Activated CD4-positive, alpha-beta T cell treated with anti-CD3 and anti-CD28 coated beads for 36 hours (primary cell): ENCODE results near the gene FUT3. TPM values are rescaled to one million over a fixed set of nuclear protein-coding genes. Genes with fewer than 3 reads are reported as not detected.

Experiments used
- ATAC-seq: fragments of 200-7000 bp; cut with Tn5 transposase; one replicate; pipeline ENCODE4 v1.10.0; 2021; ENCODE audit warnings: mild to moderate bottlenecking, moderate library complexity
- CTCF ChIA-PET: fragments of 350-600 bp; sonication (Branson Sonifier 250); formaldehyde crosslinking; loops from one replicate; lab custom pipeline; 2021; ENCODE audit warnings: antibody characterized with exemption; lab: Charles Lee
- POLR2A ChIA-PET: fragments of 350-600 bp; sonication (Branson Sonifier 250); formaldehyde crosslinking; loops from one replicate; lab custom pipeline; 2021; ENCODE audit warnings: antibody characterized with exemption, inconsistent platforms; lab: Charles Lee
- DNase-seq: peaks from one replicate; pipeline ENCODE4 v3.0.0-alpha.2; 2020
- H3K27ac Mint-ChIP-seq: one replicate; pipeline ENCODE4 v1.8.0; 2021; ENCODE audit warnings: mixed read lengths
- H3K27me3 Mint-ChIP-seq: one replicate; pipeline ENCODE4 v1.8.0; 2021; ENCODE audit warnings: mixed read lengths
- H3K36me3 Mint-ChIP-seq: one replicate; pipeline ENCODE4 v1.8.0; 2021; ENCODE audit warnings: low read depth, mixed read lengths
- H3K4me1 Mint-ChIP-seq: one replicate; pipeline ENCODE4 v1.8.0; 2021; ENCODE audit warnings: mixed read lengths
- H3K4me3 Mint-ChIP-seq: one replicate; pipeline ENCODE4 v1.8.0; 2021; ENCODE audit warnings: mild to moderate bottlenecking, moderate library complexity, mixed read lengths
- H3K9me3 Mint-ChIP-seq: one replicate; pipeline ENCODE4 v1.8.0; 2021; ENCODE audit warnings: low read depth, mixed read lengths
- intact Hi-C, 2 experiments: fragments of 100-400 bp; cut with DNase I in 1 of 2; cut with micrococcal nuclease in 1 of 2; formaldehyde crosslinking; loops; one replicate each; pipeline versions ENCODE4 v1.14.2 to v1.15.1; 2022 to 2024; cut with DNase I, micrococcal nuclease
- total RNA-seq, 2 experiments: library from RNA; stranded (reverse); gene quantifications; one replicate each; pipeline ENCODE4 v1.2.3, GENCODE V29; 2021

FUT3 gene
- total RNA-seq, 2 experiments from 2014 or later: not detected

DNA sequence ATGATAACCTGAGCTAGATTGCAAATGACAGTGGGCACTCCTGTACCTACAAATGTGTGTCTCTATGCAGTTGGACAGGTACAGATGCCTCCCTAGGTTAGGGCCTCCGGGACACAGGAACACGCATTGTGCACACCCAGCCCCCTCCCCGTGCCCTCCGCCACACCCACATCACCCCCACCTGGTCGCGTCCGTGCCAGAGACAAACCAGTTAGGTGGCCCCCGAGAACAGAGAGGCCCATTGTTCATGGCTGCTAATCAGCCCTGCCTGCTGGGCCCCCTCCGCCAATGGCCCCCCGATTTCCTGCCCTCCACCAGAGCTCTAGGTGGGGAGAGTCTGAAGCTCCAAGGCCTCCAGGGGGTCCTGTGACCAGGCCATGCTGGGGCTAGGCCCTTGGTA is 32.7 kb downstream of the FUT3 start:
- POLR2A ChIA-PET: no interaction called here
- no peak overlapping the region for H3K27ac Mint-ChIP-seq
- CTCF ChIA-PET: no interaction called here
- intact Hi-C loops: no loop called here
- ATAC-seq: no peak
- H3K4me3 Mint-ChIP-seq: no peak overlapping the region
- no peak for DNase-seq
- H3K36me3 Mint-ChIP-seq: no peaks in the 10 kb centered on the region
- H3K27me3 Mint-ChIP-seq: peaks cover 3% of the 10 kb centered on the region
- no peaks in the 10 kb centered on the region for H3K9me3 Mint-ChIP-seq
- no peaks in the 10 kb centered on the region for H3K4me1 Mint-ChIP-seq

DNA sequence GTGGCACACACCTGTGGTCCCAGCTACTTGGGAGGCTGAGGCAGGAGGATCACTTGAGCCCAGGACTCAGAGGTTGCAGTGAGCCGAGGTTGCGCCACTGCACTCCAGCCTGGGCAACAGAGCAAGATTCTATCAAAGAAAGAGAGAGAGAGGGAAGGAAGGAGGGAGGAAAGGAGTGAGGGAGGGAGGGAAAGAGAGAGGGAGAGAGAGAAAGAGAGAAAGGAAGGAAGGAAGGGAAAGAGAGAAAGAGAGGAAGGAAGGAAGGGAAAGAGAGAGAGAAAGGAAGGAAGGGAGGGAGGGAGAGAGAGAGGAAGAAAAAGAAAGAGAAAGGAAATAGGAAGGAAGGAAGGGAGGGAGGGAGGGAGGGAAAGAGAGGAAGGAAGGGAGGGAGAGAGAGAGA is 34.0 kb downstream of the FUT3 start:
- no peak for DNase-seq
- intact Hi-C loops: no loop called here
- no peak overlapping the region for H3K4me3 Mint-ChIP-seq
- peaks cover 3% of the 10 kb centered on the region for H3K27me3 Mint-ChIP-seq
- H3K36me3 Mint-ChIP-seq: no peaks in the 10 kb centered on the region
- ChIA-PET POLR2A (no interaction called here), CTCF (interaction anchor here (0.6 kb wide), 1 partner anchor 86 kb away, joined by 3 read pairs; no protein-coding TSS in a partner anchor)
- no peaks in the 10 kb centered on the region for H3K4me1 Mint-ChIP-seq
- no peak overlapping the region for H3K27ac Mint-ChIP-seq
- ATAC-seq: no peak
- H3K9me3 Mint-ChIP-seq: no peaks in the 10 kb centered on the region

DNA sequence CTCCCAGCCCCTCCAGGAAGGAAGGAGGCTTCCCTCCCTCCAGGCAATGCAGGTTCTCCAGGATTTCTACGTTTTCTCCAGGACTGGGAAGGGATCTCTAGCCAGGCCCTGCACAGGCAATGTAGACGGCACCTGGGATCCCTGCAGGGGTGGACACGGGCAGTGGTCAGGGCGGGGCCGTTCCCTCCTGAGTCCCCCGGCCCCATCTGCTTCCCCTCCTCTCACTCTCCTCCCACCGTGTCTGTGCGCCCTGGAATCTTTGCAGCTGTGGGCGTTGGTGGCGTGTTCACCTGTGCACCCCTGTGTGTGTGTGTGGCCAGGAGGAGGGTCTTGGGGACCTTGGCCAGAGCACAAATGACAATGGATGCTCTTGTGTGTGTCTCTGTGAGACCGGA is 36.4 kb downstream of the FUT3 start:
- intact Hi-C loops: no loop called here
- ATAC-seq: no peak
- H3K4me1 Mint-ChIP-seq: no peaks in the 10 kb centered on the region
- H3K27ac Mint-ChIP-seq: no peak overlapping the region
- POLR2A ChIA-PET: no interaction called here
- no peaks in the 10 kb centered on the region for H3K9me3 Mint-ChIP-seq
- CTCF ChIA-PET: interaction anchor here (0.6 kb wide), 1 partner anchor 21 kb away, joined by 3 read pairs; no protein-coding TSS in a partner anchor
- DNase-seq: no peak
- no peaks in the 10 kb centered on the region for H3K36me3 Mint-ChIP-seq
- no peak overlapping the region for H3K4me3 Mint-ChIP-seq
- H3K27me3 Mint-ChIP-seq: no peaks in the 10 kb centered on the region

DNA sequence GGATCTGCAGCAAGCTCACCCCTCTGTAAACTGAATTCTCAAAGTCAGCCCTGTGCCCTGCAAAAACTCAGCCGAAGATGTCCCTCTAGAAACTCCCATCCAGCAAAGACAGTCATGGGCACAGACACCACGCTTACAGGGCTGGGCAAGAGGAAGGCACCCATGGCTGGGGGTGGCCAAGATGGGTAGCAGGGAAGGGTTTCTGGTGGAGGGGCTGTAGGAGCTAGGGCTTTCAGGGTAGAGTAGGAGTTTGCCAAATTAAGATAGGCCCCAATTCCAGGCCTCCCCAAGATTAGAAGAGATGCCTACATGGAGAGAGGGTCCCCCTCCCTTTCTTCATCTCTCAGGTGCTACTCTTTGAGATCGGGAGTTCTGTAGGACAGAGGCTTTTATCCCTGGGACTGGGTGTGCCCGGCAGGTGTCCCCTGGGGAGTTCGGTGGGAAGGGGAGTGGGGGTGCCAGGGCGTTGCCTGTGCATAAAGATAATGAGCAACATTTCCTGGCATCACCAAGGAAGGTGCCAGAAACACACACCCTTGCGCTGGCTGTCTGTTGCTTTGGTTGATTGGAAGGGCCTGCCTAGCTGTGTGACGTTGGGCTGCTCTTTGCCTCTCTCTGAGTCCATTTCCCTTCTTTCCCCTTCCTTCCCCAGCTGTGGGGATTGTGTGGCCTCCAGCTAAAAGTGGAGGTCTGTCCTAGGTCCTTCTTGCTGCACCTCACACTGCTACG is 37.0 kb downstream of the FUT3 start:
- intact Hi-C loops: no loop called here
- Mint-ChIP-seq H3K27me3 (no peaks in the 10 kb centered on the region), H3K4me3 (no peak overlapping the region), H3K4me1 (no peaks in the 10 kb centered on the region), H3K36me3 (no peaks in the 10 kb centered on the region), H3K27ac (no peak overlapping the region), H3K9me3 (no peaks in the 10 kb centered on the region)
- ChIA-PET POLR2A (no interaction called here), CTCF (interaction anchor here (0.6 kb wide), 3 partner anchors 10 to 79 kb away, joined by 3 read pairs; no protein-coding TSS in a partner anchor)
- DNase-seq: no peak
- no peak for ATAC-seq

DNA sequence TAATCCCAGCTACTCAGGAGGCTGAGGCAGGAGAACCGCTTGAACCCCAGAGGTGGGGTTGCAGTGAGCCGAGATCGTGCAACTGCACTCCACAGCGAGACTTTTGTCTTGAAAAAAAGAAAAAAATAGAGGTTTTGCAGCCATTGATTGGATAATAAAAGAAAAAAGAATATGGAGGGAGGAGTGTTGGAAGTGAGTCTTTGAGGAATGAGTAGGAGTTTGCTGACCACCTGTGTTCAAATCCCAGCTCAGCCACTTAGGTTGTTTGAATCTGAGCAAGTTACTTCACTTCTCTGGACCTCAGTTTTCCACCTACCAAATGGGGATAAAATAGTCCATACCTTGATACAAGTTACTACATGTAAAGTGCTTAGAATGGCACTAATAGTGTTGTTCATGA is 40.1 kb downstream of the FUT3 start:
- CTCF ChIA-PET: interaction anchor here (1.2 kb wide), 1 partner anchor 17 kb away, joined by 4 read pairs; no protein-coding TSS in a partner anchor
- DNase-seq: no peak
- ATAC-seq: no peak
- H3K4me3 Mint-ChIP-seq: no peak overlapping the region
- POLR2A ChIA-PET: no interaction called here
- H3K27me3 Mint-ChIP-seq: no peaks in the 10 kb centered on the region
- H3K9me3 Mint-ChIP-seq: no peaks in the 10 kb centered on the region
- no peaks in the 10 kb centered on the region for H3K36me3 Mint-ChIP-seq
- H3K4me1 Mint-ChIP-seq: no peaks in the 10 kb centered on the region
- no peak overlapping the region for H3K27ac Mint-ChIP-seq
- intact Hi-C loops: no loop called here

DNA sequence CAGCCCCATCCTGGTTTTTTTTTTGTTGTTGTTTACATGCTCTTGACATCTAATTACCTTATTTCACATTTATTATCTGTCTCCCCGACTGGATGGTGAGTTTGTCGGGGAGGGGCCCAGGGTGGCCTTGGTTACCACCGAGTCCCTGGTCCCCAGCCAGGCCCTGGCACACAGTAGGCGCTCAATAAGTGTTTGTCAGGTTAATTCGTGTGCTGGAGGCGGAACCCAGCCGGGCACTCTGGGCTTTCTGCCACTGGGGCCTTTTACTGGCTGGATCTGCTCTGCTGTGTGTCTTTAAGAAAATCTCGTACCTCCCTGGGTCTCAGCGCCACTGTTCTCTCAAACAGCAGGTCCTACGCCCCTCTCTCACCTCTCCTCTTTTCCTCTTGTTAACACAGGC is 41.8 kb downstream of the FUT3 start:
- POLR2A ChIA-PET: interaction anchor here (0.6 kb wide), 1 partner anchor 20 kb away, joined by 3 read pairs; no protein-coding TSS in a partner anchor
- CTCF ChIA-PET: no interaction called here
- H3K36me3 Mint-ChIP-seq: no peaks in the 10 kb centered on the region
- no peak overlapping the region for H3K4me3 Mint-ChIP-seq
- intact Hi-C loops: no loop called here
- DNase-seq: no peak
- H3K4me1 Mint-ChIP-seq: peaks cover 2% of the 10 kb centered on the region
- no peak overlapping the region for H3K27ac Mint-ChIP-seq
- H3K27me3 Mint-ChIP-seq: peaks cover 2% of the 10 kb centered on the region
- H3K9me3 Mint-ChIP-seq: no peaks in the 10 kb centered on the region
- no peak for ATAC-seq

DNA sequence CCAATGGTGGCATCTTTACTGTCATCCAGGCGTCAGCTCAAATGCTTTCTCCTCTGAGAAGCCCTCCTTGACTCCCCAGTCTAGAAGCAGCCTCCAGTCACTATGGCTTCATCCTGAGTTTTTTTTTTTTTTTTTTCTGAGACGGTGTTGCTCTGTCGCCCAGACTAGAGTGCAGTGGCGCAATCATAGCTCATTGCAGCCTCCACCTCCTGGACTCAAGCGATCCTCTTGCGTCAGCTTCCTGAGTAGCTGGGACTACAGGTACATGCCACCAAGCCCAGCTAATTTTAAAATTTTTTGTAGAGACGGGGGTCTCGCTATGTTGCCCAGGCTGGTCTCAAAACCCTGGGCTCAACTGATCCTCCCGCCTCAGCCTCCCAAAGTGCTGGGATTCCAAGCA is 42.2 kb downstream of the FUT3 start:
- ATAC-seq (no peak), DNase-seq (no peak)
- no peaks in the 10 kb centered on the region for H3K9me3 Mint-ChIP-seq
- H3K4me1 Mint-ChIP-seq: peaks cover 6% of the 10 kb centered on the region
- no peaks in the 10 kb centered on the region for H3K36me3 Mint-ChIP-seq
- peaks cover 2% of the 10 kb centered on the region for H3K27me3 Mint-ChIP-seq
- intact Hi-C loops: no loop called here
- ChIA-PET POLR2A (interaction anchor here (0.6 kb wide), 1 partner anchor 21 kb away, joined by 3 read pairs; no protein-coding TSS in a partner anchor), CTCF (interaction anchor here (0.7 to 1.4 kb wide), 2 partner anchors 16 to 603 kb away, joined by 3 to 4 read pairs; no protein-coding TSS in a partner anchor)
- H3K4me3 Mint-ChIP-seq: no peak overlapping the region
- H3K27ac Mint-ChIP-seq: no peak overlapping the region

DNA sequence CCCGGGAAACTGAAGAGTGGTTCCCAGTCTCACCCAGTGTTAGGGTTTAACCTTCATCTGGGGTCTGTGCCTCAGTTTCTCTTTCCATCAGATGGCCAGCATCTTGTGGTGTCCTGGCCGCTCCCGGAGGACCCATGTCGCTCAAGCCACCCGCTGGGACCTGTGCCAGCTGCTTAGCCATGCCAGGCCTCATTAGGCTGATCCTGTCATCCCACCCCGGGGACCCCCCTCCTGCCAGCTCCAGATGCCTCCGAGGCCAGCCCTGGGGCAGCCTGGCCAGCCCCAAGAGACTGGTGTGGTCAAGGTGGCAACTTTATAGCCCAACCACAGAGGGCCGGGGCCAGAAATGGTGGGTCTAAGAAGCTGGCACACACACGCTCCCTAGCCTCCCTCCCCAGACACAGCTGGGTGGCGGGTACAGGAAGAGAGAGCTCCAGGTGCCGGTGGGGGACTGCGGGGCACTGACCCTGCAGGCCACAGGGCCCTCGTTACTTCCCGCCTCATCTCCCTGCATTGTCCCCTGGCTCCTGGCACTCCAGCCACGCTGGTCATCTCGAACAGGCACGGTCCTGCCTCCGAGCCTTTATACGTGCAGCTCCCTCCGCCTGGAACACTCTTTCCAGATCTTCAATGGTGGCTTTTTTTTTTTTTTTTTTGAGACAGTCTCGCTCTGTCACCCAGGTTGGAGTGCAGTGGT is 43.0 kb downstream of the FUT3 start:
- no peak overlapping the region for H3K4me3 Mint-ChIP-seq
- H3K36me3 Mint-ChIP-seq: no peaks in the 10 kb centered on the region
- peaks cover 12% of the 10 kb centered on the region for H3K4me1 Mint-ChIP-seq
- H3K9me3 Mint-ChIP-seq: no peaks in the 10 kb centered on the region
- ChIA-PET CTCF (interaction anchor here (0.7 to 1.4 kb wide), 5 partner anchors 14 to 603 kb away, joined by 3 to 4 read pairs (median 3); no protein-coding TSS in a partner anchor), POLR2A (no interaction called here)
- peaks cover 3% of the 10 kb centered on the region for H3K27me3 Mint-ChIP-seq
- DNase-seq (no peak), ATAC-seq (no peak)
- H3K27ac Mint-ChIP-seq: no peak overlapping the region
- intact Hi-C loops: no loop called here

DNA sequence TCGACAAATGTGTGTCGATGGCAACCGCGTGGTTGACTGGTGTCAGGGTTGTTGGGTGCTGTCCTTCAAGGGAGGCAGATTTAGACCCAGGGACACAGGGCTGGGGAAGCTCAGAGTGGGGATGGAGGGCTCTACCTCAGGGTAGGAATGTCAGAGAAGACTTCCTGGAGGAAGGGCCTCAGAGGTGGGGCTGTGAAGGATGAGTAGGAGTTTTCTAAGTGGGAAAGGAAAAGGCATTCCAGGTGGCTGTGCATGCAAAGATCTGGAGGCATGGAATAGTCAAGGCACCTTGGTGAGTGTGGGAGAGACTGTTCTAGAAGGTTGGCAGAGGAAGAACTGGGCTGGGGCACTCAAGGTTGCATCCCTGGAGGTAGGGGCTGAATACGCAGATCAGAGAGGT is 44.3 kb downstream of the FUT3 start:
- Mint-ChIP-seq H3K36me3 (no peaks in the 10 kb centered on the region), H3K4me1 (peaks cover 19% of the 10 kb centered on the region), H3K27ac (no peak overlapping the region), H3K27me3 (peaks cover 10% of the 10 kb centered on the region), H3K4me3 (no peak overlapping the region), H3K9me3 (no peaks in the 10 kb centered on the region)
- ATAC-seq (no peak), DNase-seq (no peak)
- POLR2A ChIA-PET: no interaction called here
- intact Hi-C loops: no loop called here
- CTCF ChIA-PET: interaction anchor here (1.0 to 1.1 kb wide), 3 partner anchors 16 to 161 kb away, joined by 4 to 5 read pairs (median 5); no protein-coding TSS in a partner anchor

DNA sequence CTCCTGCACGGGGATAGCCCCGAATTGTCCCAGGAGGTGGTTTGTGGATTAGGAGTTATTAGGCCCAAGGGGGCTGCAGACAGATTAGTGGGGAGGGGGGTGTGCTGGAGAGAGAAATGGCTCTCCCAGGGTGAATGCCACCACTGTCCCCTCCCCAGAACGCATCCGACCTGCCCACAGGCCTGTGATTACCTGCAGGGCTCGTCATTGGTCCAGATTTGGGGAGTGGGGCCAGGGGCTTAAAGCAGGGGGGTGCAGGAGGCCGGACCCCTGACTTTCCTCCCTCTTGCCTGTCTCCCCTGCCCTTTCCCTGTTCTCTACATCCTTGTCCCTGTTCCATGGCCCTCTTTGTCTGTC is 45.1 kb downstream of the FUT3 start:
- no peaks in the 10 kb centered on the region for H3K9me3 Mint-ChIP-seq
- no peak overlapping the region for H3K4me3 Mint-ChIP-seq
- ChIA-PET CTCF (interaction anchor here (1.0 to 1.1 kb wide), 3 partner anchors 16 to 162 kb away, joined by 4 to 5 read pairs (median 5); no protein-coding TSS in a partner anchor), POLR2A (no interaction called here)
- H3K27me3 Mint-ChIP-seq: peaks cover 12% of the 10 kb centered on the region
- no peak for DNase-seq
- no peak overlapping the region for H3K27ac Mint-ChIP-seq
- intact Hi-C loops: no loop called here
- no peak for ATAC-seq
- peaks cover 21% of the 10 kb centered on the region for H3K4me1 Mint-ChIP-seq
- no peaks in the 10 kb centered on the region for H3K36me3 Mint-ChIP-seq

DNA sequence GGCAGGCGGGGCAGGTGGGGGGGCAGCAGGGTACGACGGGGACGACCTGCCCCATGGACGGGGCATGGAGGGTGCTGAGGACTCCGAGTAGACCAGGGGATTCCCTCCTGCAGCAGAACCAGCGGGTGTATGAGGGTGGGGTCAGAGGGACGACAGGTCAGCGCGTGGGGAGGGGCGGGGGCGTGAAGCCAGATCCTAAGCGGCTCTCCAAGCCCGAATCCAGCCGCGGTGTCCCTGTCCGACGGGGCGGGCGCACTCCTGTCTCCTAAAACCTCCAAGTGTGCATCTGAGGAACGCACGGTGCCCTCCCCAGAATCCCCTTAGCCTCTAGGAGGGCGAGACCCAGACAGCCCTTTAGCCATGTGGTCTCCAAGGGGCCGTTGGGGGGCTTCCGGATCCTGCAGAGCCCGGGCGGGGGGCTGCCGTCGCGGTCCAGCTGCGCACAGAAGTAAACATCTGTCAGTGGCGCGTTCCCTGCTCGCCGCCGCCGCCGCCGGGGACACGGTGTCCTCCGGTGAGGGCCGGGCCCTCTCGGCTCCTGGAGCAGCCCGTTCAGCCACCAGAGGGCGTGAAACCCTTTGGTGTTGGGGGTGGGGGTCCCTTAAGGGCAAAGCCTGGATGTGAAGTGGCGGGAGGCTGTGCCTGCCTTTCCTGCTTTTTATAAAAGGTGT is 45.7 kb downstream of the FUT3 start:
- intact Hi-C loops: no loop called here
- Mint-ChIP-seq H3K4me1 (peaks cover 21% of the 10 kb centered on the region), H3K4me3 (peak overlapping the region; percentile 54), H3K27me3 (peaks cover 15% of the 10 kb centered on the region), H3K27ac (no peak overlapping the region), H3K36me3 (no peaks in the 10 kb centered on the region), H3K9me3 (no peaks in the 10 kb centered on the region)
- ATAC-seq (no peak), DNase-seq (peak; percentile 82)
- ChIA-PET POLR2A (no interaction called here), CTCF (interaction anchor here (1.1 kb wide), 1 partner anchor 162 kb away, joined by 5 read pairs; no protein-coding TSS in a partner anchor)
